Fibroblast of the aortic adventitia (primary cell): ENCODE results near the gene RAD51B. TPM values are rescaled to one million over a fixed set of nuclear protein-coding genes. Genes with fewer than 3 reads are reported as not detected.

Experiments
- DNase-seq: peaks from one replicate; pipeline ENCODE4 v3.0.0-alpha.2; 2010; ENCODE audit warnings: low read depth
- H3K4me3 ChIP-seq: 2 replicates; pipeline ENCODE4 v1.5.1; 2011; ENCODE audit warnings: low read depth, mild to moderate bottlenecking, control low read depth, low read length, moderate library complexity
- total RNA-seq: library from RNA; depleted of rRNA; stranded (reverse); fragments of >200 nt; gene quantifications from 2 replicates; pipeline ENCODE4 v1.2.3, GENCODE V29; 2012; ENCODE audit warnings: low replicate concordance
- TF ChIP-seq, protein P1 (sequence below): IDR thresholded peaks from 2 replicates; pipeline ENCODE4 v1.5.1; 2011; ENCODE audit warnings: mild to moderate bottlenecking, low read length, control low read depth, inconsistent platforms; ENCODE audit not compliant: insufficient read depth

RAD51B gene
- total RNA-seq, 1 donor, result 28.7 TPM

DNA sequence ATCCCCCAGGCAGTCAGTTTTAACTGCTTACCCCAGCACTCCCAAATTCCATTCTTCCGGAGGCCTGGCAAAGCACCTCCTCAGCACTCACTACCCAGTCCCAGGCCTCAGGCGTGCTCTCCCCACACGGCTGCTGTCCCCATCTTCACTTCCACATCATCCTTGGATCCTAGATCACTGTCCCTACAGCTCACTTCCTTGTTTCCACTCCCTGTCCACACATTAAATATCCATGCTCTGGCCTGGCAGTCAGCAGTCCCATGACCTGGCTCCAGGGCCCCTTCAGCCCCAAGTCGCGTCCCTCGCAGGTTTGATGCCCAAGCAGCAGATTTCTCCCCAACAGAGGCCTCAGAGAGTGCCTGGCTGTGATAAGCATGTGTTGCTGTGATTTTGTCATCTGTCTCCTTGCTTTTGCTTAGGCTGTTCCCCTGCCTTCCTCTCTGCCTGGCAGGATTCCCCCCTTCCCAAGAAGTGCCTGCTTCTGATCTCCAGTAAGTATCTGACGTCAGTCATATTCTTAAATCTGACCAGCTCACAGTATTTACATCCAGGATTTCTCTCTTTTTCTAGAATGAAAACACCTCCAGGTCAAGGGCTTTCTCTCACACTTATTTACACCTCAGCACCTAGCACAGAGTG lies 731.6 kb downstream of the RAD51B start:
- TF ChIP-seq, protein P1, sequence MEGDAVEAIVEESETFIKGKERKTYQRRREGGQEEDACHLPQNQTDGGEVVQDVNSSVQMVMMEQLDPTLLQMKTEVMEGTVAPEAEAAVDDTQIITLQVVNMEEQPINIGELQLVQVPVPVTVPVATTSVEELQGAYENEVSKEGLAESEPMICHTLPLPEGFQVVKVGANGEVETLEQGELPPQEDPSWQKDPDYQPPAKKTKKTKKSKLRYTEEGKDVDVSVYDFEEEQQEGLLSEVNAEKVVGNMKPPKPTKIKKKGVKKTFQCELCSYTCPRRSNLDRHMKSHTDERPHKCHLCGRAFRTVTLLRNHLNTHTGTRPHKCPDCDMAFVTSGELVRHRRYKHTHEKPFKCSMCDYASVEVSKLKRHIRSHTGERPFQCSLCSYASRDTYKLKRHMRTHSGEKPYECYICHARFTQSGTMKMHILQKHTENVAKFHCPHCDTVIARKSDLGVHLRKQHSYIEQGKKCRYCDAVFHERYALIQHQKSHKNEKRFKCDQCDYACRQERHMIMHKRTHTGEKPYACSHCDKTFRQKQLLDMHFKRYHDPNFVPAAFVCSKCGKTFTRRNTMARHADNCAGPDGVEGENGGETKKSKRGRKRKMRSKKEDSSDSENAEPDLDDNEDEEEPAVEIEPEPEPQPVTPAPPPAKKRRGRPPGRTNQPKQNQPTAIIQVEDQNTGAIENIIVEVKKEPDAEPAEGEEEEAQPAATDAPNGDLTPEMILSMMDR, result no peak
- no peak overlapping the region for H3K4me3 ChIP-seq
- no peak for DNase-seq

DNA sequence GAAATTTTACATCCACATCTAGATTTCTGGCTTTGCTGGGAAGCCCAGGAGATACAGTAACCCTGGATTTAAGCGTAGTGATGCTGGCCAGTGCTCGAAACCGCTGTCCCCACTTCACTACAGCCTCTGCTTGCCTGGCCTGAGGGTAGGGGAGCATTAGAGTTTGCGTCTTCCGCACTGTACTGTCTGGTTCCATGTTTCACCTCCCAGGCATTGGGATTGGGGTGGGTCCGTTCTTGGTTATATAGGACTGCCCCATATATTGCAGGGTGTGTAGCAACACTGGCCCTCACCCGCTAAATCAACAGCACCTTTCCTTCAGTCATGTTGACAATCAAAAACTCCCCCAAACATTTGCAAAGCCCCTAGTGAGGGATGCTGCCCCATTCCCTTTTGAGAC lies 732.5 kb downstream of the RAD51B start:
- TF ChIP-seq, protein P1, result no peak
- no peak overlapping the region for H3K4me3 ChIP-seq
- no peak for DNase-seq

DNA sequence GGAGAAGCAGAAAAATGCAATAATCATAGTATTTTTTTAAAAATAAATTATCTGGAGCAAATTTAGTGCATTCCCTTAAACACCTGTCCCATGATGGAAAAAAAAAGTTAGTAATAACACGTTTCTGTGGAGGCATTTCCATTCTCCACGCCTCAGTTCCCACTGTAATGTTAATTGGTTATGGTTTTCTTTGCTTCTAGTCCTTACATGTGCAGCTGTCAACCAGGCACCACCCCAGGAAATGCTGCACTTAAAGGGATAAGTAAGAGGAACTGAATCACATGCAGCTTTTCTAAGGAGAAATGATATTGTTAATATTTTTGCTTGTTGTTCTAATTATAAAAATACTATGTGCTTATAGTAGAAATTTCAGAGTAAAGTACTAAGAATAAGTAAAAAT lies 733.0 kb downstream of the RAD51B start:
- TF ChIP-seq, protein P1, result no peak
- H3K4me3 ChIP-seq, result no peak overlapping the region
- peak; percentile 46 for DNase-seq

DNA sequence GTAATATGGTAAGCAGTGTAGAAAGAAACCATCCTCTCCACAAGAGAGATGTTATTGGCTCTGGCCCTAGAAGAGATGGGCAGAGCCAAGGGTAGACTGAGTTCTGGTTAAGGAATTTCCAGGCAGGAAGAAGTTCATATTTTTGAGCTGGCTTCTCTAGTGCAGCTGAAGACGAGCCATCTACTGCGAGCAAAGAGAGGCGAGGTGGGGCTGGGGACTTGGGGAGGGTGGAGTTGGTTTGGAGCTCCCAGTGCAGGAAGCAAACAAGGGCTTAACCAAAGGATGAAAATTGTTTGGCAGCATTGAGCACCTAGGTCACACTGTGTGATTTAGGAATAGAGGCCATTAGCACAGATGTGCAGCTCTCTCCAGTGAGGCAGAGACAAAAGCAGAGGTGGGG lies 733.7 kb downstream of the RAD51B start:
- DNase-seq, result peak; percentile 53

DNA sequence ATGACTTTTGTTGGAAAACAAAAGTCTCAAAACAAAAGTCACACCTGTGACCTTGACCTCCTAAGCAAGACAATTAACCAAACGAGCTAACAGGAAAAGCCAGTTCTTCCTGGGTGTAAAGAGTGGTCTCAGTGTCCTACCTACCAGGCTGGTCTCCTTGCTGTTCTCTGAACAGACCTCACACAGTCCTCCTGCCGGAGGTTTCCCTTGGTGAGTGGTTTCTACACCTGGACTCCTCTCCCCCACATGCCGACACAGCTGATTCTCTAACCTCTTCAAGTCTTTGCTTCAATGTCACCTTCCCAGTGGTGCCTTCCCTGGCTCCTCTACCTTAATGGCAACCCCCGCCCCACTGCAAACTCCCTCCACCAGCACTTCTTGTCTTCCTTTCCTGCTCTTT lies 734.7 kb downstream of the RAD51B start:
- no peak overlapping the region for H3K4me3 ChIP-seq
- no peak for DNase-seq
- TF ChIP-seq, protein P1, result no peak

More for the DNA sequence above, 733.7 kb downstream of the RAD51B start:
- TF ChIP-seq, protein P1, result no peak
- no peak overlapping the region for H3K4me3 ChIP-seq

DNA sequence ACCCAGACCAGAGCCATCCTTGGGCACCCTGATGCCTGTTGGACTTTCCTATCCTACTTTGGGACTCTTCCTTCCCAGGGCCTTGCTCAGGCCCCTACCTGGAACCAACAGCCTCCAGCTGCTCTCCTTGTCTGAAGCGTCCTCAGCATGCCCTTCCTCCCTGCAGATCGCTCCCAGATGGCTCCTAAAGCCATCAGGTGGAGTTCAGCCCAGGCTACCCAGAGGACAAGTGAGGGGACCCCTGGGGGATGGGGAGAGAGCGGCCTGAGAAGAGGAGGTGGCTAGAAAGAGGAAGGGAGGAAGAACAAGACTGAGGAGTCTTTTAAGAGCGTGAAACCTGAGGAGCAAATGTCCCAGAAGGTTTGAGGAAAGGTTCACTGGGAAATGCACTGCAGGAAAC lies 736.7 kb downstream of the RAD51B start:
- DNase-seq, result no peak
- TF ChIP-seq, protein P1, result no peak
- H3K4me3 ChIP-seq, result no peak overlapping the region

DNA sequence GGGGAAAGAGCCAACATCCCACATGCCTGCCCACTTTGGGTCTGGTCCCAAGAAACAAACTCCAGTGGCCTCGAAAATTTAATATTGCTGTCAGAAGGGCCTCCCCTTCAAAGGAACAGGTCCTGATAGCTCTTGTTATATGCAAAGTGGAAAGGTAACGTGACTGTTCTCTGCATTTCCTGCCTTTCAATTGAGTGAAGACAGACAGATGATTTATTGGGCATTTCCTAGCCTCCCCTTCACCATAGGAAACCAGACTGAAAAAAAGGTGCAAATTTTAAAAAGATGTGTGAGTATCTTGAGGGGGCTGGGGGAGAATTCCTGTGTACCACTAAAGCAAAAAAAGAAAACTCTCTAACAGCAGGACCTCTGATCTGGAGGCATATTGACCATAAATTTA lies 738.1 kb downstream of the RAD51B start:
- no peak overlapping the region for H3K4me3 ChIP-seq
- TF ChIP-seq, protein P1, result no peak
- no peak for DNase-seq
